HEK293 (cell line): Measurements from ENCODE around the gene SLC16A11.
A peak's percentile ranks its signal among the peaks of the same experiment; 100 is the strongest.

ENCODE experiments used
- CTCF ChIA-PET: fragments of 350-600 bp; formaldehyde crosslinking; extraction: SDS; loops from one replicate; lab custom pipeline; 2021; ENCODE audit warnings: antibody characterized with exemption; lab: Yijun Ruan, JAX
- POLR2A ChIA-PET: fragments of 300-600 bp; formaldehyde crosslinking; extraction: SDS; loops from one replicate; lab custom pipeline; 2020; ENCODE audit warnings: antibody characterized with exemption, inconsistent platforms; lab: Yijun Ruan, JAX
- H3K27ac ChIP-seq: fragments of 200-500 bp; sonication (Bioruptor generic); 2 replicates; pipeline ENCODE4 v1.5.1; 2014; ENCODE audit warnings: low read depth, low read length, control low read depth, inconsistent platforms; ENCODE audit errors: extremely low read depth
- H3K36me3 ChIP-seq, 2 experiments: fragments of 200-500 bp in 1 of 2; sonication (Bioruptor generic) in 1 of 2; 1 replicate in 1 of 2; 2 replicates in 1 of 2; pipeline ENCODE4 v1.5.1; 2014 to 2017; ENCODE audit warnings: inconsistent platforms in 2 of 2, low read length in 2 of 2; ENCODE audit not compliant: control insufficient read depth in 2 of 2, insufficient read depth in 1 of 2
- H3K4me1 ChIP-seq: fragments of 200-500 bp; sonication (Bioruptor generic); 2 replicates; pipeline ENCODE4 v1.5.1; 2014; ENCODE audit warnings: mild to moderate bottlenecking, low read length, inconsistent platforms; ENCODE audit not compliant: control insufficient read depth, insufficient read depth
- H3K4me3 ChIP-seq: 2 replicates; pipeline ENCODE4 v1.5.1; 2011; ENCODE audit warnings: low read depth, mild to moderate bottlenecking, control low read depth, low read length, moderate library complexity
- H3K9me3 ChIP-seq: fragments of 200-500 bp; sonication (Bioruptor generic); 2 replicates; pipeline ENCODE4 v1.5.1; 2014; ENCODE audit warnings: low read depth, low read length, inconsistent platforms; ENCODE audit not compliant: control insufficient read depth, insufficient read depth
- INSM2 ChIP-seq: fragments of 450-650 bp; formaldehyde crosslinking; IDR thresholded peaks from 2 replicates; pipeline ENCODE4 v1.5.1; 2016; ENCODE audit warnings: missing biosample characterization, missing genetic modification characterization
- KLF8 ChIP-seq: fragments of 450-650 bp; formaldehyde crosslinking; IDR thresholded peaks from 2 replicates; pipeline ENCODE4 v1.5.1; 2016; ENCODE audit warnings: missing biosample characterization, missing genetic modification characterization
- PRDM6 ChIP-seq: fragments of 450-650 bp; formaldehyde crosslinking; IDR thresholded peaks from 2 replicates; pipeline ENCODE4 v1.5.1; 2017; ENCODE audit warnings: missing biosample characterization, missing genetic modification characterization
- TSHZ1 ChIP-seq: fragments of 450-650 bp; formaldehyde crosslinking; IDR thresholded peaks from 2 replicates; pipeline ENCODE4 v1.5.1; 2016; ENCODE audit warnings: missing biosample characterization, missing genetic modification characterization, borderline replicate concordance
- ZFP69B ChIP-seq: fragments of 450-650 bp; formaldehyde crosslinking; IDR thresholded peaks from 2 replicates; pipeline ENCODE4 v1.5.1; 2016; ENCODE audit warnings: missing biosample characterization, missing genetic modification characterization
- ZIC2 ChIP-seq: fragments of 450-650 bp; formaldehyde crosslinking; IDR thresholded peaks from 2 replicates; pipeline ENCODE4 v1.5.1; 2016; ENCODE audit warnings: missing biosample characterization, missing genetic modification characterization
- ZNF211 ChIP-seq: fragments of 450-650 bp; formaldehyde crosslinking; IDR thresholded peaks from 2 replicates; pipeline ENCODE4 v1.5.1; 2016; ENCODE audit warnings: low read depth, missing biosample characterization, missing genetic modification characterization
- ZNF214 ChIP-seq: fragments of 450-650 bp; formaldehyde crosslinking; IDR thresholded peaks from 2 replicates; pipeline ENCODE4 v1.5.1; 2017; ENCODE audit warnings: missing biosample characterization, mild to moderate bottlenecking, missing genetic modification characterization, borderline replicate concordance
- ZNF223 ChIP-seq: fragments of 450-650 bp; formaldehyde crosslinking; IDR thresholded peaks from 2 replicates; pipeline ENCODE4 v1.5.1; 2016; ENCODE audit warnings: missing biosample characterization, missing genetic modification characterization
- ZNF391 ChIP-seq: fragments of 450-650 bp; formaldehyde crosslinking; IDR thresholded peaks from 2 replicates; pipeline ENCODE4 v1.5.1; 2016; ENCODE audit warnings: low read depth, missing biosample characterization, missing genetic modification characterization, borderline replicate concordance
- ZNF423 ChIP-seq: fragments of 450-650 bp; formaldehyde crosslinking; IDR thresholded peaks from 2 replicates; pipeline ENCODE4 v1.5.1; 2016; ENCODE audit warnings: missing biosample characterization, missing genetic modification characterization
- ZNF518A ChIP-seq: fragments of 450-650 bp; formaldehyde crosslinking; conservative IDR thresholded peaks from 2 replicates; pipeline ENCODE4 v1.5.1; 2016; ENCODE audit warnings: low read depth, missing biosample characterization, missing genetic modification characterization
- ZNF677 ChIP-seq: fragments of 450-650 bp; IDR thresholded peaks from 2 replicates; pipeline ENCODE4 v1.5.0; 2018; ENCODE audit warnings: missing biosample characterization, mild to moderate bottlenecking, missing genetic modification characterization, moderate library complexity
- ZNF692 ChIP-seq: fragments of 450-650 bp; formaldehyde crosslinking; IDR thresholded peaks from 2 replicates; pipeline ENCODE4 v1.5.1; 2016; ENCODE audit warnings: missing biosample characterization, missing genetic modification characterization
- ZNF768 ChIP-seq: fragments of 450-650 bp; formaldehyde crosslinking; IDR thresholded peaks from 2 replicates; pipeline ENCODE4 v1.5.1; 2018; ENCODE audit warnings: missing biosample characterization, mild to moderate bottlenecking, missing genetic modification characterization
- ZNF792 ChIP-seq: fragments of 450-650 bp; formaldehyde crosslinking; IDR thresholded peaks from 2 replicates; pipeline ENCODE4 v1.5.1; 2016; ENCODE audit warnings: missing biosample characterization, missing genetic modification characterization

The SLC16A11 gene

GRCh38 chr17:7018331-7018964 lies 25.4 kb downstream of the SLC16A11 start:
- Histone ChIP-seq H3K4me3 (no peak overlapping the region), H3K36me3 (peaks cover 0 to 23% of the 10 kb centered on the region in 2 experiments; a peak in 1 of 3 replicates), H3K27ac (no peak overlapping the region), H3K9me3 (no peaks in the 10 kb centered on the region)
- CTCF ChIA-PET = interaction anchor here (1.5 kb wide), 1 partner anchor 175 kb away, joined by 4 read pairs; no protein-coding TSS in a partner anchor
- POLR2A ChIA-PET = no interaction called here
- TF ChIP-seq ZNF423 (tag by site-specific recombination) (no peak), ZNF692 (tag by site-specific recombination) (peak; percentile 74), INSM2 (tag by site-specific recombination) (no peak), ZFP69B (peak; percentile 58; the same call in 1 of the 2 replicates)
- TF ChIP-seq, all 188 proteins: peak for 2
- peaks cover 6% of the 10 kb centered on the region; the same call in 1 of the 2 replicates for H3K4me1 ChIP-seq

- TF ChIP-seq ZIC2 (tag by site-specific recombination) (no peak), ZNF214 (tag by site-specific recombination) (no peak), ZNF211 (no peak), ZNF677 (tag by site-specific recombination) (no peak), ZNF768 (tag by site-specific recombination) (no peak), ZNF518A (tag by site-specific recombination) (no peak), TSHZ1 (tag by site-specific recombination) (no peak), ZNF391 (tag by site-specific recombination) (no peak), ZNF792 (tag by site-specific recombination) (no peak), KLF8 (no peak), ZNF223 (tag by site-specific recombination) (no peak), PRDM6 (tag by site-specific recombination) (no peak)
- Histone ChIP-seq H3K36me3 (peaks cover 0 to 23% of the 10 kb centered on the region in 2 experiments; a peak in 1 of 3 replicates), H3K4me1 (peaks cover 6% of the 10 kb centered on the region; the same call in 1 of the 2 replicates), H3K4me3 (no peak overlapping the region), H3K27ac (no peak overlapping the region), H3K9me3 (no peaks in the 10 kb centered on the region)
- ChIA-PET CTCF (no interaction called here), POLR2A (no interaction called here)
Observed at GRCh38 chr17:7017827-7018200, 26.1 kb downstream of the SLC16A11 start.
